Measurements from ENCODE around the gene MRPL53. TPM values are rescaled to one million over a fixed set of nuclear protein-coding genes. Genes with fewer than 3 reads are reported as not detected.
A peak's percentile ranks its signal among the peaks of the same experiment; 100 is the strongest.

Gene MRPL53
- total and polyA plus RNA-seq, 4 donors, result 12.6 to 72.5 (median 36.1) TPM

DNA sequence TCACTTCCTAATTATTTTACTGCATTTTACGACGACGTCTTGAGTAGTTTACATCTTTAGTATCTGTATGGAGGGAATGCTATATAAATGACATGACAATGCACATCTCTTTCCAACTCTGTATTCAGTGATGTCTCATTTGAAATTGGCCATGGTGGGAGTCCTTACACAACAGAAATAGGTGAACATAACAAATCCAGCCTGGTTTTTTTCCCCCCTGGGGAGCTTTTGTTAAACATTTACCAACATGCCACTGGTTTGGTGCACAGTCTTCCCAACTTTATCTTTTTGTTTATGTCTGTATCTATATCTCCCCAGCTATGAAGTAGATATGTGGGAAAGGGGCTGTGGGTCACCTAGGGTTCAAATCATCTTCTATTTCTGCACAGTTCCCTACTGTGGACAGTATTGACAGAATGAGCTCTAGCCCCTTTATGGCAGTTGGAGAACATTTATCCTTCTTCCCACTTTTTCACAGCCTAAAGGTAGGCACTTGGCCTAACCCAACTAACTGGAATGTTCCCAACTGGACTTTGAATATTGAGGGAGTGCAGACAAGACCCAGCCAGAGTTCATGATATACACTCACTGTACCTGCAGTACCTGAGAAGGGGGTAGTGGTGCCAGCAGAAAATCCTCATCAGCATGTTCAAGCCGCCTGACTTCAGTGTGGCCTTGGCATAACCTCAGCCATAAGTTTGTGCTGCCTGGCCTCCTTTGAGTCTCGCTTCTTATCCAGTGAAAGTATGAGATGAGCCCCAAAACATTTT, 25.1 kb downstream of the MRPL53 start (continued):
- TF ChIP-seq SP1 (IDR thresholded peaks at IDR 0.05), result peak; percentile 97
- TF ChIP-seq, protein P1, sequence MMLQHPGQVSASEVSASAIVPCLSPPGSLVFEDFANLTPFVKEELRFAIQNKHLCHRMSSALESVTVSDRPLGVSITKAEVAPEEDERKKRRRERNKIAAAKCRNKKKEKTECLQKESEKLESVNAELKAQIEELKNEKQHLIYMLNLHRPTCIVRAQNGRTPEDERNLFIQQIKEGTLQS (IDR thresholded peaks at IDR 0.05), result no peak
- no peak for TF ChIP-seq FOXA2 (IDR thresholded peaks at IDR 0.05)
- TF ChIP-seq FOXA1 (IDR thresholded peaks at IDR 0.05), result no peak
- TF ChIP-seq RXRA (IDR thresholded peaks at IDR 0.05), result peak; percentile 80 to 91
- TF ChIP-seq JUND (IDR thresholded peaks at IDR 0.05), result peak in 1 of 2 donors; percentile 62
- TF ChIP-seq HNF4G (IDR thresholded peaks at IDR 0.05), result peak; percentile 89
- TF ChIP-seq, protein P2, sequence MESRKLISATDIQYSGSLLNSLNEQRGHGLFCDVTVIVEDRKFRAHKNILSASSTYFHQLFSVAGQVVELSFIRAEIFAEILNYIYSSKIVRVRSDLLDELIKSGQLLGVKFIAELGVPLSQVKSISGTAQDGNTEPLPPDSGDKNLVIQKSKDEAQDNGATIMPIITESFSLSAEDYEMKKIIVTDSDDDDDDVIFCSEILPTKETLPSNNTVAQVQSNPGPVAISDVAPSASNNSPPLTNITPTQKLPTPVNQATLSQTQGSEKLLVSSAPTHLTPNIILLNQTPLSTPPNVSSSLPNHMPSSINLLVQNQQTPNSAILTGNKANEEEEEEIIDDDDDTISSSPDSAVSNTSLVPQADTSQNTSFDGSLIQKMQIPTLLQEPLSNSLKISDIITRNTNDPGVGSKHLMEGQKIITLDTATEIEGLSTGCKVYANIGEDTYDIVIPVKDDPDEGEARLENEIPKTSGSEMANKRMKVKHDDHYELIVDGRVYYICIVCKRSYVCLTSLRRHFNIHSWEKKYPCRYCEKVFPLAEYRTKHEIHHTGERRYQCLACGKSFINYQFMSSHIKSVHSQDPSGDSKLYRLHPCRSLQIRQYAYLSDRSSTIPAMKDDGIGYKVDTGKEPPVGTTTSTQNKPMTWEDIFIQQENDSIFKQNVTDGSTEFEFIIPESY (IDR thresholded peaks at IDR 0.05), result peak; percentile 33

DNA sequence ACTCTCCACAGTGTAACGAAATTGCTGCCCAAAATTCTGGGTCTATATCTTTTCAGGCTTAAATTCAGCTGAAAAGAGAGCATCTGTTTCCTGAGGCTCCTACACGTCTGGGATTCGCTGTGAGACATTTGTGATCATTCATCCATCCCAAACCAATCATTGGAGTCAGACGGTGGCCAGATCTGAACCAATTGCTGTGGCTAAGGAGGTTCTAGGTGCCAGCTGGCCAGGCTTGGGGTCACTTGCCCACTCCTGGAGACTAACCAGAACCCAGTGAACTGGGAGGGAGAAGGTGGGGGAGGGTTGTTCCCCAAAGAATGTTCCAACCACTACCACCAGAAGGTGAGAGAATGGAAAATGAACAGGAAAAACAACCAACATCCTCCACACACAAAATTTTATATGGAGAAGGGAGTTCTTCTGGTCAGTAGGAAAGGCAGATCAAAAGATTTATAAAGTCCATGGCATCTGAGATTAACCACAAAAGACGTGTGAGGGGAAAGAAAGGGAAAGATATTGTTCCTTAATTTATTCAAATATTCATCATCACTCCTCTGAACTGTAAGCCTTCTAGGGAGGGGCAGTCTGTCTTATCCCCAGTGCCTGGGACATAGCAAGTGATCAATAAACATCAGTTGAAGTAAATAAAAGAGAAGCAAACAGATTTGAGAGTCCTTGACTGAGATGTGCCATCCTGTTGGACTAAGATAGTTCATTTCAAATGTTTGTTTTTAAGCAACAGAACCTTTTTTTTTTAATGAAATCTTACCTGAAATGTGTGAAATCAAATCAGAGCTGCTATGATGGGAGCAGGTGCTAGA, 27.8 kb downstream of the MRPL53 start:
- WGBS, result 24% methylated on average over 5 of the region's 5 CpGs
- DNase-seq (ENCODE audit: low spot score), result no peak

More for the DNA sequence above, 27.8 kb downstream of the MRPL53 start:
- Histone ChIP-seq H3K4me3 (ENCODE audit: low read depth in 1 of 3, low read length in 3 of 3) (no peak overlapping the region), H3K4me1 (ENCODE audit: control insufficient read depth in 4 of 4, insufficient read depth in 4 of 4, low read length in 3 of 4) (peaks cover 26 to 57% (median 42%) of the 10 kb centered on the region in 4 donors), H3K27me3 (ENCODE audit: control insufficient read depth in 4 of 4, insufficient read depth in 4 of 4, low read length in 3 of 4) (no peaks in the 10 kb centered on the region), H3K9me3 (ENCODE audit: control insufficient read depth in 4 of 4, low read length in 3 of 4) (no peaks in the 10 kb centered on the region), H3K36me3 (ENCODE audit: control insufficient read depth in 4 of 4, insufficient read depth in 3 of 4, low read depth in 1 of 4, low read length in 3 of 4) (no peaks in the 10 kb centered on the region), H3K27ac (ENCODE audit: low read depth in 1 of 2, low read length in 2 of 2) (peak overlapping the region; percentile 82 to 84), H3K9ac (ENCODE audit: low read depth in 1 of 2, low read length in 2 of 2) (no peak overlapping the region)
- TF ChIP-seq TAF1 (conservative IDR thresholded peaks at IDR 0.05) (no peak), RXRA (IDR thresholded peaks at IDR 0.05) (peak; percentile 13 to 44), NR2F2 (IDR thresholded peaks at IDR 0.05) (no peak), RAD21 (IDR thresholded peaks at IDR 0.05) (no peak), HNF4G (IDR thresholded peaks at IDR 0.05) (no peak), HNF4A (conservative IDR thresholded peaks at IDR 0.05) (peak; percentile 26 to 41), FOXA2 (IDR thresholded peaks at IDR 0.05) (no peak), FOXA1 (IDR thresholded peaks at IDR 0.05) (peak; percentile 16), SP1 (IDR thresholded peaks at IDR 0.05) (no peak), EGR1 (IDR thresholded peaks at IDR 0.05; ENCODE audit: low read depth in 2 of 2) (no peak), JUND (IDR thresholded peaks at IDR 0.05) (no peak), GABPA (IDR thresholded peaks at IDR 0.05 in 1 of 2, conservative IDR thresholded peaks at IDR 0.05 in 1 of 2) (peak in 1 of 2 donors; percentile 4), YY1 (IDR thresholded peaks at IDR 0.05) (no peak)
- TF ChIP-seq, protein P3, sequence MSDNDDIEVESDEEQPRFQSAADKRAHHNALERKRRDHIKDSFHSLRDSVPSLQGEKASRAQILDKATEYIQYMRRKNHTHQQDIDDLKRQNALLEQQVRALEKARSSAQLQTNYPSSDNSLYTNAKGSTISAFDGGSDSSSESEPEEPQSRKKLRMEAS (IDR thresholded peaks at IDR 0.05), result no peak
- TF ChIP-seq, protein P4, sequence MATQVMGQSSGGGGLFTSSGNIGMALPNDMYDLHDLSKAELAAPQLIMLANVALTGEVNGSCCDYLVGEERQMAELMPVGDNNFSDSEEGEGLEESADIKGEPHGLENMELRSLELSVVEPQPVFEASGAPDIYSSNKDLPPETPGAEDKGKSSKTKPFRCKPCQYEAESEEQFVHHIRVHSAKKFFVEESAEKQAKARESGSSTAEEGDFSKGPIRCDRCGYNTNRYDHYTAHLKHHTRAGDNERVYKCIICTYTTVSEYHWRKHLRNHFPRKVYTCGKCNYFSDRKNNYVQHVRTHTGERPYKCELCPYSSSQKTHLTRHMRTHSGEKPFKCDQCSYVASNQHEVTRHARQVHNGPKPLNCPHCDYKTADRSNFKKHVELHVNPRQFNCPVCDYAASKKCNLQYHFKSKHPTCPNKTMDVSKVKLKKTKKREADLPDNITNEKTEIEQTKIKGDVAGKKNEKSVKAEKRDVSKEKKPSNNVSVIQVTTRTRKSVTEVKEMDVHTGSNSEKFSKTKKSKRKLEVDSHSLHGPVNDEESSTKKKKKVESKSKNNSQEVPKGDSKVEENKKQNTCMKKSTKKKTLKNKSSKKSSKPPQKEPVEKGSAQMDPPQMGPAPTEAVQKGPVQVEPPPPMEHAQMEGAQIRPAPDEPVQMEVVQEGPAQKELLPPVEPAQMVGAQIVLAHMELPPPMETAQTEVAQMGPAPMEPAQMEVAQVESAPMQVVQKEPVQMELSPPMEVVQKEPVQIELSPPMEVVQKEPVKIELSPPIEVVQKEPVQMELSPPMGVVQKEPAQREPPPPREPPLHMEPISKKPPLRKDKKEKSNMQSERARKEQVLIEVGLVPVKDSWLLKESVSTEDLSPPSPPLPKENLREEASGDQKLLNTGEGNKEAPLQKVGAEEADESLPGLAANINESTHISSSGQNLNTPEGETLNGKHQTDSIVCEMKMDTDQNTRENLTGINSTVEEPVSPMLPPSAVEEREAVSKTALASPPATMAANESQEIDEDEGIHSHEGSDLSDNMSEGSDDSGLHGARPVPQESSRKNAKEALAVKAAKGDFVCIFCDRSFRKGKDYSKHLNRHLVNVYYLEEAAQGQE (IDR thresholded peaks at IDR 0.05), result no peak
- TF ChIP-seq, protein P2 (IDR thresholded peaks at IDR 0.05), result no peak
- TF ChIP-seq, protein P1 (IDR thresholded peaks at IDR 0.05), result no peak
- TF ChIP-seq, protein P5, sequence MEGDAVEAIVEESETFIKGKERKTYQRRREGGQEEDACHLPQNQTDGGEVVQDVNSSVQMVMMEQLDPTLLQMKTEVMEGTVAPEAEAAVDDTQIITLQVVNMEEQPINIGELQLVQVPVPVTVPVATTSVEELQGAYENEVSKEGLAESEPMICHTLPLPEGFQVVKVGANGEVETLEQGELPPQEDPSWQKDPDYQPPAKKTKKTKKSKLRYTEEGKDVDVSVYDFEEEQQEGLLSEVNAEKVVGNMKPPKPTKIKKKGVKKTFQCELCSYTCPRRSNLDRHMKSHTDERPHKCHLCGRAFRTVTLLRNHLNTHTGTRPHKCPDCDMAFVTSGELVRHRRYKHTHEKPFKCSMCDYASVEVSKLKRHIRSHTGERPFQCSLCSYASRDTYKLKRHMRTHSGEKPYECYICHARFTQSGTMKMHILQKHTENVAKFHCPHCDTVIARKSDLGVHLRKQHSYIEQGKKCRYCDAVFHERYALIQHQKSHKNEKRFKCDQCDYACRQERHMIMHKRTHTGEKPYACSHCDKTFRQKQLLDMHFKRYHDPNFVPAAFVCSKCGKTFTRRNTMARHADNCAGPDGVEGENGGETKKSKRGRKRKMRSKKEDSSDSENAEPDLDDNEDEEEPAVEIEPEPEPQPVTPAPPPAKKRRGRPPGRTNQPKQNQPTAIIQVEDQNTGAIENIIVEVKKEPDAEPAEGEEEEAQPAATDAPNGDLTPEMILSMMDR (IDR thresholded peaks at IDR 0.05; ENCODE audit: low read depth, low read length, missing input control), result no peak
